GM23248 (cell line): ENCODE measurements around the gene CELA2B. TPM values are rescaled to one million over a fixed set of nuclear protein-coding genes. Genes with fewer than 3 reads are reported as not detected.
"Not testable (repeated sequence)": the region's sequence is repeated elsewhere in the genome, so short reads cannot be mapped to it uniquely, and the experiment has no call there.

ENCODE experiments used
- DNase-seq: peaks from one replicate; pipeline ENCODE4 v3.0.0-alpha.2; 2015
- H2AFZ ChIP-seq: fragments of 200-600 bp; sonication (generic); 2 replicates; pipeline ENCODE4 v1.6.1; 2016; ENCODE audit warnings: antibody characterized with exemption
- H3F3A ChIP-seq: fragments of 200-600 bp; sonication (generic); 2 replicates; pipeline ENCODE4 v1.6.1; 2016; ENCODE audit warnings: mild to moderate bottlenecking, antibody characterized with exemption, mixed run types; ENCODE audit not compliant: insufficient read depth
- H3K27ac ChIP-seq: fragments of 200-600 bp; sonication (generic); 2 replicates; pipeline ENCODE4 v1.5.1; 2016; ENCODE audit warnings: mild to moderate bottlenecking
- H3K27me3 ChIP-seq: fragments of 200-600 bp; sonication (generic); replicated peaks from 2 replicates; pipeline ENCODE4 v1.6.1; 2016; ENCODE audit warnings: mild to moderate bottlenecking; ENCODE audit not compliant: insufficient read depth
- H3K36me3 ChIP-seq: fragments of 200-600 bp; sonication (generic); 2 replicates; pipeline ENCODE4 v1.6.1; 2016; ENCODE audit warnings: low read depth, mild to moderate bottlenecking
- H3K4me1 ChIP-seq: fragments of 200-600 bp; sonication (generic); 2 replicates; pipeline ENCODE4 v1.6.1; 2016; ENCODE audit warnings: mild to moderate bottlenecking; ENCODE audit not compliant: insufficient read depth
- H3K4me2 ChIP-seq: fragments of 200-600 bp; sonication (generic); one replicate; pipeline ENCODE4 v1.6.1; 2016; ENCODE audit warnings: mild to moderate bottlenecking; ENCODE audit not compliant: unreplicated experiment
- H3K4me3 ChIP-seq: fragments of 200-600 bp; sonication (generic); 2 replicates; pipeline ENCODE4 v1.5.1; 2016; ENCODE audit warnings: mild to moderate bottlenecking
- H3K79me2 ChIP-seq: fragments of 200-600 bp; sonication (generic); 2 replicates; pipeline ENCODE4 v1.6.1; 2016; ENCODE audit warnings: mild to moderate bottlenecking; ENCODE audit not compliant: insufficient read depth
- H3K9ac ChIP-seq: fragments of 200-600 bp; sonication (generic); 2 replicates; pipeline ENCODE4 v1.6.1; 2016; ENCODE audit warnings: mild to moderate bottlenecking
- H3K9me2 ChIP-seq: fragments of 200-600 bp; sonication (generic); 2 replicates; pipeline ENCODE4 v1.6.1; 2016; ENCODE audit warnings: mixed run types, mild to moderate bottlenecking, moderate library complexity; ENCODE audit not compliant: insufficient read depth
- H3K9me3 ChIP-seq: fragments of 200-600 bp; sonication (generic); one replicate; pipeline ENCODE4 v1.6.1; 2017; ENCODE audit warnings: low read depth
- H4K20me1 ChIP-seq: fragments of 200-600 bp; sonication (generic); 2 replicates; pipeline ENCODE4 v1.6.0; 2016; ENCODE audit not compliant: insufficient read depth
- EZH2 ChIP-seq: fragments of 200-600 bp; sonication (generic); IDR thresholded peaks from 2 replicates; pipeline ENCODE4 v1.6.1; 2018; ENCODE audit warnings: antibody characterized with exemption, mild to moderate bottlenecking; ENCODE audit not compliant: insufficient read depth, poor library complexity, severe bottlenecking
- EZH2phosphoT487 ChIP-seq: fragments of 200-600 bp; sonication (generic); IDR thresholded peaks from 2 replicates; pipeline ENCODE4 v1.6.1; 2018; ENCODE audit warnings: antibody characterized with exemption, moderate library complexity, mild to moderate bottlenecking, low read depth; ENCODE audit not compliant: insufficient read depth
- WGBS, 2 experiments: methylation state at CpG; one replicate each; pipeline ENCODE4 v1.1.6; 2015 to 2017; ENCODE audit warnings: low lambda C conversion rate in 2 of 2, low coverage in 1 of 2; ENCODE audit errors: missing lambda C conversion rate in 2 of 2; 5-methylcytosine and 5-hydroxymethylcytosine counted together
- in situ Hi-C: fragments of 300-500 bp; cut with MboI; formaldehyde crosslinking; loops from 2 replicates; pipeline ENCODE4 v1.15.0; 2020
- polyA plus RNA-seq: library from polyadenylated mRNA; unstranded; fragments of >200 nt; fragmentation: Nextera tagmentation; extraction: Ambion mirVana; gene quantifications from 2 replicates; pipeline ENCODE4 v1.2.1, GENCODE V29; 2016
- total RNA-seq: library from RNA; depleted of rRNA; stranded (reverse); fragments of >200 nt; shearing (Covaris generic); gene quantifications from 2 replicates; pipeline ENCODE4 v1.2.3, GENCODE V29; 2014

The CELA2B gene
- total and polyA plus RNA-seq, 2 experiments from 2014 or later = not detected

DNA sequence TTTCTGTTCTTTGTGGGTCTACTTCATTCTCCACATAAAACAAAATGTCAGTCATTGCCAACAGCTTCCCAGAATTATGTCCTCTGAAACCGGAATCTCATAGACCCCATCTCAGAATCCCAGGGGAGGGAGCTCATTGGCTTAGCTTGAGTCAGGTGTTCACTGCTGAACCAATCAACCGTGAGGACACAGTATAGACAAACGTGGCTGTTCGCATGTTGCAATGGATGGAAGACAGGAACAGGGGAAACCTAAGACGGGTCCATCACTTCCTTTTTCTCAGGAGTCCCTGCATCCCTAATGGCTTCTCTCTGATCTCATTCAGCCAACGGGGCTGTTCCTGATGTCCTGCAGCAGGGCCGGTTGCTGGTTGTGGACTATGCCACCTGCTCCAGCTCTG is 10.2 kb upstream of the CELA2B start:
- H3K9ac ChIP-seq = no peak overlapping the region
- 0 out of 2 replicates have a peak, but pooled peaks cover 4% of the 10 kb centered on the region for H3K4me1 ChIP-seq
- in situ Hi-C loops = no loop called here

GRCh38 chr1:15466955-15467625 is 8.8 kb upstream of the CELA2B start:
- H4K20me1 ChIP-seq, DNase-seq, H3K9me3 ChIP-seq, H3K27me3 ChIP-seq, H3K79me2 ChIP-seq, H3K9me2 ChIP-seq, in situ Hi-C loops, H3K36me3 ChIP-seq, H3K4me3 ChIP-seq, H3F3A ChIP-seq, H2AFZ ChIP-seq, H3K27ac ChIP-seq, H3K4me1 ChIP-seq, H3K4me2 ChIP-seq, H3K9ac ChIP-seq: not testable (repeated sequence)
- WGBS, 2 experiments = 87 to 94% methylated on average over 22 of the region's 22 CpGs

More for the DNA sequence above, 10.2 kb upstream of the CELA2B start:
- no peaks in the 10 kb centered on the region; the same call in 1 of the 2 replicates for H3K27me3 ChIP-seq
- no peaks in the 10 kb centered on the region for H3F3A ChIP-seq
- no peak overlapping the region for H3K27ac ChIP-seq
- H3K36me3 ChIP-seq = no peaks in the 10 kb centered on the region
- H3K4me3 ChIP-seq = no peak overlapping the region
- 80 to 85% methylated on average over 7 of the region's 7 CpGs for WGBS, 2 experiments
- H3K79me2 ChIP-seq = no peaks in the 10 kb centered on the region
- no peak overlapping the region for H2AFZ ChIP-seq
- TF ChIP-seq EZH2 (no peak), EZH2phosphoT487 (no peak)
- no peak for DNase-seq
- no peaks in the 10 kb centered on the region for H4K20me1 ChIP-seq
- no peak overlapping the region for H3K4me2 ChIP-seq
- no peaks in the 10 kb centered on the region for H3K9me2 ChIP-seq
- H3K9me3 ChIP-seq = no peaks in the 10 kb centered on the region

DNA sequence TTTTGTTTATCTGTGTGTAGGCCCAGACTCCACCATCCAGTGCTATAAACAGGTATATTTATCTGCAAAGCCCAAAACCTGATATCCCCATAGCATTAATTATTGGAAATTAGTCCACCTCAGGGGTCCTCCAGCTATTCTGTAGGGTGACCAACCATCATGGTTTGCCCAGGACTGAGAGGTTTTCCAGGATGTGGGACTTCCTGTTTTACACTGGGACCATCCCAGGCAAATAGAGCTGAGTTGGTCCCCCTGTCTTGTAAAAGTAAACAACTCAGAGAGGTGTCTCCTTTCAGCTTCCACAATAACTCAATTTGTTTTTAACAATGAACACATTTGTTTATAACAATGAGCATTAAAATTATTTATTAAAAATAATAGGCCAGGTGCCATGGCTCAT is 7.8 kb upstream of the CELA2B start:
- no peak for DNase-seq
- in situ Hi-C loops = no loop called here
- Histone ChIP-seq H3K9me3 (no peaks in the 10 kb centered on the region), H3K36me3 (no peaks in the 10 kb centered on the region), H3K27me3 (no peaks in the 10 kb centered on the region; the same call in 1 of the 2 replicates), H3K4me3 (no peak overlapping the region), H3K4me2 (no peak overlapping the region), H3K9me2 (no peaks in the 10 kb centered on the region), H4K20me1 (no peaks in the 10 kb centered on the region), H3K79me2 (no peaks in the 10 kb centered on the region), H2AFZ (no peak overlapping the region), H3F3A (no peaks in the 10 kb centered on the region), H3K27ac (no peak overlapping the region), H3K9ac (no peak overlapping the region), H3K4me1 (0 out of 2 replicates have a peak, but pooled peaks cover 4% of the 10 kb centered on the region)
- TF ChIP-seq EZH2phosphoT487 (no peak), EZH2 (no peak)

DNA sequence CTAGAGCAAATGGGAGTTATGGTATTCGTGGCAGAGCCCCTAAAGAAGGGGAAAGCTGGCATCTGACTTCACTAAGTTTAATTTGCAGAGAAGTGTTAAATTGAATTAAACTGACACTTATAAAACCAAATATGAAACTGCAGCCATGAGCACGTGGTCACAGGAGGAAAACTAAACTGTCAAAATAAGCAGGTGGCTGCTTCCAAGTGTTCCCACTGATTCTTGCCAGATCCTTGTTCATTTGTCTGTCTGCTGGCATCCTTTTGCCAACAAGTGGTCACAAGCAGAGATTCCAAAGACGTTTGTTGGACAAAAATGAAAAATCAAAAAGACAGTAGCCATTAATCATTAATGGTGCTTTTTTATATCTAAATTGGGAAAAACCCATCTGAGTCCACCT is 6.5 kb upstream of the CELA2B start:
- no peaks in the 10 kb centered on the region for H3K9me2 ChIP-seq
- no peaks in the 10 kb centered on the region for H3F3A ChIP-seq
- H4K20me1 ChIP-seq = no peaks in the 10 kb centered on the region
- no peaks in the 10 kb centered on the region for H3K9me3 ChIP-seq
- no peak overlapping the region for H3K4me3 ChIP-seq
- H2AFZ ChIP-seq = no peak overlapping the region
- no peaks in the 10 kb centered on the region for H3K79me2 ChIP-seq
- no peaks in the 10 kb centered on the region; the same call in 1 of the 2 replicates for H3K27me3 ChIP-seq
- no peak overlapping the region for H3K9ac ChIP-seq
- DNase-seq = no peak
- H3K36me3 ChIP-seq = no peaks in the 10 kb centered on the region
- 16 to 17% methylated on average over 3 of the region's 3 CpGs for WGBS, 2 experiments
- TF ChIP-seq EZH2 (no peak), EZH2phosphoT487 (no peak)
- no peak overlapping the region for H3K4me2 ChIP-seq
- H3K27ac ChIP-seq = no peak overlapping the region
- H3K4me1 ChIP-seq = no peaks in the 10 kb centered on the region
- in situ Hi-C loops = no loop called here

DNA sequence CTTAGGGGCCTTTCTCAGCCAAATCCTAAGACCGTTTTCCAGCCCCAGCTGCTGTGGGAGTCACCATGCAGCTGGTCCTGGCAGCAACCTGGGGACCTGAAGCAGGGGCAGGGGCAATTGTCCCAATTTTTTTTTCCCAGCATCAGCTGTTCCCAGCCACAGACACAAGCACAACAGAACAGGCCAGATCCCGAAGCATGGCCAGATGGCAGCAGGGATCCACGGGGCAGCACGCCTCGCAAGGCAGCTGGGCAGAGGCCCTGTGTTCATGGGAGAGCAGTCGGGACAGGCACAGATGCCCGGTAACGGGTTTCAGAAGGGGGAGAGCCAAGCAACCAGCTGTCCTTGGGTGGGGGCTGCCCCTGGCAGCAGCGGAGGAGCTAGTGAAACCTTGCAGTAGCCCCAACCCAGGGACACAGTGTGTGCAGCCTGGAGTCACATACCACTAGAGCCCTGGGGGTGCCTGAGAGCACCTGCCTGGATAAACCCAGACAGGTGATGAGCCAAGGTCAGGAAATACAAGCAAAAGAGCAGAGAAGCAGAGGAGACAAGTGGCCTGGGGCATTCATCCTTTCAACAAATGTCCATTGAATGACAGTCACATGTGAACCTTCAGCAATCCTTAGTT is 6.0 kb upstream of the CELA2B start:
- H3K4me1 ChIP-seq, H2AFZ ChIP-seq, H3K27ac ChIP-seq, H4K20me1 ChIP-seq, H3K79me2 ChIP-seq, H3K4me2 ChIP-seq, H3K9me2 ChIP-seq, H3K9me3 ChIP-seq, DNase-seq, H3K27me3 ChIP-seq, H3F3A ChIP-seq, H3K9ac ChIP-seq, H3K4me3 ChIP-seq, H3K36me3 ChIP-seq, in situ Hi-C loops: not testable (repeated sequence)
- WGBS, 2 experiments = 40 to 44% methylated on average over 9 of the region's 9 CpGs

- H3F3A ChIP-seq, H3K9ac ChIP-seq, H3K36me3 ChIP-seq, in situ Hi-C loops, H3K4me2 ChIP-seq, H3K9me3 ChIP-seq, H3K27ac ChIP-seq, H3K9me2 ChIP-seq, DNase-seq, H3K79me2 ChIP-seq, H4K20me1 ChIP-seq, H3K4me3 ChIP-seq, H3K27me3 ChIP-seq, H3K4me1 ChIP-seq, H2AFZ ChIP-seq: not testable (repeated sequence)
- WGBS, 2 experiments = 63 to 67% methylated on average over 5 of the region's 5 CpGs
Measured at GRCh38 chr1:15471067-15471466, 4.8 kb upstream of the CELA2B start.

GRCh38 chr1:15471723-15472122 is 4.2 kb upstream of the CELA2B start:
- H3K27me3 ChIP-seq, DNase-seq, in situ Hi-C loops, H3K9ac ChIP-seq, H4K20me1 ChIP-seq, H3K27ac ChIP-seq, H3K36me3 ChIP-seq, H3K4me1 ChIP-seq, H3K4me2 ChIP-seq, H3K79me2 ChIP-seq, H3F3A ChIP-seq, H3K4me3 ChIP-seq, H3K9me2 ChIP-seq, H2AFZ ChIP-seq, H3K9me3 ChIP-seq: not testable (repeated sequence)
- WGBS, 2 experiments = 39 to 41% methylated on average over 6 of the region's 6 CpGs
